Right lobe of liver (tissue), 6 donors: ENCODE data around the gene USP6NL. TPM values are rescaled to one million over a fixed set of nuclear protein-coding genes. Genes with fewer than 3 reads are reported as not detected.

Experiments
- ATAC-seq, 4 donors: fragments of 200-7000 bp; cut with Tn5 transposase; one replicate each; pipeline ENCODE4 v1.9.1; 2020; ENCODE audit warnings: mild to moderate bottlenecking in 4 of 4, moderate library complexity in 4 of 4
- DNase-seq, 3 donors: peaks; one replicate each; pipeline ENCODE4 v3.0.0-alpha.2; 2020
- H3K27ac ChIP-seq, 3 donors: fragments of 200-600 bp; one replicate each; pipeline ENCODE4 v1.8.0; 2022
- H3K27me3 ChIP-seq, 2 donors: fragments of 200-600 bp; one replicate each; pipeline ENCODE4 v1.8.0; 2022
- H3K36me3 ChIP-seq, 4 donors: fragments of 200-600 bp; sonication (generic) in 1 of 4; one replicate each; pipeline versions ENCODE4 v1.5.1 to v1.8.0; 2017 to 2022; ENCODE audit warnings: control low read depth in 1 of 4
- H3K4me1 ChIP-seq, 4 donors: fragments of 200-600 bp; sonication (generic) in 1 of 4; one replicate each; pipeline versions ENCODE4 v1.5.1 to v1.8.0; 2017 to 2022; ENCODE audit warnings: control low read depth in 1 of 4
- H3K4me3 ChIP-seq, 3 donors: fragments of 200-600 bp; one replicate each; pipeline ENCODE4 v1.8.0; 2022
- H3K9me3 ChIP-seq, 4 donors: fragments of 200-600 bp; sonication (generic) in 1 of 4; one replicate each; pipeline versions ENCODE4 v1.5.1 to v1.8.0; 2017 to 2022; ENCODE audit warnings: control low read depth in 1 of 4
- POLR2A ChIP-seq: fragments of 450-650 bp; IDR thresholded peaks from one replicate; pipeline ENCODE4 v1.6.1; 2017; ENCODE audit warnings: antibody characterized with exemption, mild to moderate bottlenecking
- WGBS: methylation state at CpG from one replicate; pipeline ENCODE4 v1.1.6; 2018; ENCODE audit warnings: low coverage, low lambda C conversion rate; ENCODE audit not compliant: insufficient coverage; ENCODE audit errors: missing lambda C conversion rate; 5-methylcytosine and 5-hydroxymethylcytosine counted together
- intact Hi-C, 2 donors: fragments of 100-400 bp; cut with DNase I; formaldehyde crosslinking; loops; one replicate each; pipeline versions ENCODE4 v1.11.2 to v1.14.1; 2022
- total RNA-seq, 6 experiments: library from RNA; depleted of rRNA in 2 of 6; stranded (reverse); fragments of >200 nt in 2 of 6; fragmentation: NEBNext Ultra II Directional in 3 of 6; extraction: Animal tissue kit (Norgen Biotek cat#: 25700) in 3 of 6; gene quantifications; one replicate each; pipeline versions ENCODE4 v1.1.0 to v1.2.4, GENCODE V29; 2016 to 2023
- TF ChIP-seq, protein P1 (sequence below), 4 donors: fragments of 200-600 bp in 3 of 4; fragments of 450-650 bp in 1 of 4; IDR thresholded peaks; one replicate each; pipeline versions ENCODE4 v1.5.1 to v1.8.0; 2016 to 2022; ENCODE audit warnings: antibody characterized with exemption in 4 of 4, mild to moderate bottlenecking in 2 of 4
- donor health status: DM: no; HTN: yes; CAD: no.
- donor health status: DM: no; HTN: no; CAD: no.
- donor health status: DM: no; HTN: no; CAD: no.
- donor health status: DM: no; HTN: yes; CAD: no.
- donor health status: DM: no; HTN: yes; CAD: no.

Gene USP6NL
- total RNA-seq, 6 experiments from 2014 or later = 8.4 to 15.3 (median 11.5) TPM

DNA sequence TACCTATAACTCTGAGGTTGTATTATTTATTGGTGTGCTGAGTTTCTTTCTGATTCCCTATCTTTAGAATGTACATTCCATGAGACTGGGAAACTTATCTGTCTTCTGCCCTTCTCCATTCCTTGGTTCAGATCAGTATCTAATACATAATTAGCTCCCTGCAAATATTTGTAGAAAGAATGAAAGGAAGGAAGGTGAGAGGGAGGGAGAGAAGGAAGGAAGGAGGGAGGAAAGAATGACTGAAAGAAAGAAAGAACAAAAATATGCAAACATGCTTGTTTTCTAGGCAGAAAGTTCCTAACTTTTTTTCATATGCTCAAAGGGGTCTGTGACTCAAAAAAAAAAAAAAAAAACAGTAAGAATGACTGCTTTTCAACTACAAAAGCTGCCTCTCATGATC lies 3.9 kb upstream of the USP6NL start:
- intact Hi-C loops = no loop called here
- peak overlapping the region in 1 of 3 donors; percentile 19 for H3K27ac ChIP-seq
- no peaks in the 10 kb centered on the region for H3K9me3 ChIP-seq
- H3K27me3 ChIP-seq = no peaks in the 10 kb centered on the region
- TF ChIP-seq POLR2A = no peak
- TF ChIP-seq, protein P1, sequence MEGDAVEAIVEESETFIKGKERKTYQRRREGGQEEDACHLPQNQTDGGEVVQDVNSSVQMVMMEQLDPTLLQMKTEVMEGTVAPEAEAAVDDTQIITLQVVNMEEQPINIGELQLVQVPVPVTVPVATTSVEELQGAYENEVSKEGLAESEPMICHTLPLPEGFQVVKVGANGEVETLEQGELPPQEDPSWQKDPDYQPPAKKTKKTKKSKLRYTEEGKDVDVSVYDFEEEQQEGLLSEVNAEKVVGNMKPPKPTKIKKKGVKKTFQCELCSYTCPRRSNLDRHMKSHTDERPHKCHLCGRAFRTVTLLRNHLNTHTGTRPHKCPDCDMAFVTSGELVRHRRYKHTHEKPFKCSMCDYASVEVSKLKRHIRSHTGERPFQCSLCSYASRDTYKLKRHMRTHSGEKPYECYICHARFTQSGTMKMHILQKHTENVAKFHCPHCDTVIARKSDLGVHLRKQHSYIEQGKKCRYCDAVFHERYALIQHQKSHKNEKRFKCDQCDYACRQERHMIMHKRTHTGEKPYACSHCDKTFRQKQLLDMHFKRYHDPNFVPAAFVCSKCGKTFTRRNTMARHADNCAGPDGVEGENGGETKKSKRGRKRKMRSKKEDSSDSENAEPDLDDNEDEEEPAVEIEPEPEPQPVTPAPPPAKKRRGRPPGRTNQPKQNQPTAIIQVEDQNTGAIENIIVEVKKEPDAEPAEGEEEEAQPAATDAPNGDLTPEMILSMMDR (IDR thresholded peaks at IDR 0.05) = no peak
- DNase-seq (no peak), ATAC-seq (no peak)
- no peaks in the 10 kb centered on the region for H3K36me3 ChIP-seq
- H3K4me1 ChIP-seq = peaks cover 0 to 10% (median 2%) of the 10 kb centered on the region in 4 donors
- H3K4me3 ChIP-seq = no peak overlapping the region

DNA sequence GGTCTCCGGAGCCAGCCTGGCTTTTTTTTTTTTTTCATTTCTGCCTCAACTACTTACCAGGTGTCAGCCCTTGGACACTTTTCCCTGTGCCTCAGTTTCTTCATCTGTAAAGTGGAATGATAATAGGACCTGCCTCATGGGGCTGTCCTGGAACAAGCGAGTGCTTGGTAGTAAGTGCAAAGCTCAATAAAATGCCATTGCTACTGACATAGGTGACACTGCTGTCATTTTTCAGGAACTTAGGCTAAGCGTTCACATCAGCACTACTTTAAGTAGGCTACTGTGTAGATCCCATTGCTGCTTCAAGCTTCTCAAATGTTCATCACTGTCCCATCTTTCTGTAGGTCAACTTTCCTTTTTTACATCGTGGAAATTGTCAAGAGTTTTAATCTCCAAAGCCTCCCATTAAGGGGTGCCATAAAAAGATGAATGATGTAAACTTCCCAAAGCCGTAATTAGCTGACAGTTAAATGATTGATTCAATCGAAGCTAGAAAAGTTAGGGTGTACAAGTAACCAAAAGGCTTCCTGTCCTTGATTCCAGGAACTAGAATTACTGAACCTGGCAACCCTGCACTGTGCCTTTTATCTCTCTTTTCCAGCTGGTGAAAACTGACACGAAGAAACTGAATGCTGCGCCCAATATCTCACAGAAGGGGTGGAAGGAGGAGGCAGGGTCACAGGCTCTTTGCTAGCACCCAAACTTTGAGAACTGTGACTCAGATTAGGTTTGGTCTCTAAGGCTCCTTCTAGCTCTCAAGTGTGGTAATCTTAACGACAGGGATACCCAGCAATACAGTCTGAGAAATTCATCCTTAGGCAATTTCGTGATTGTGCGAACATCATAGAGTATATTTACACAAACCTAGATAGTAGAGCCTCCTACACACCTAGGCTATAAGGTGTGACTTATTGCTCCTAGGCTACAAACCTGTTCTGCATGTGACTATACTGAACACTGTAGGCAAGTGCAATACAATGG lies 861 bp upstream of the USP6NL start:
- DNase-seq = no peak
- Histone ChIP-seq H3K27me3 (no peaks in the 10 kb centered on the region), H3K4me1 (peaks cover 0 to 25% (median 8%) of the 10 kb centered on the region in 4 donors), H3K4me3 (peak overlapping the region; percentile 73 to 77 (median 75)), H3K27ac (peak overlapping the region; percentile 86 to 93 (median 88)), H3K36me3 (no peaks in the 10 kb centered on the region), H3K9me3 (no peaks in the 10 kb centered on the region)
- peak; percentile 15 to 38 (median 32) for ATAC-seq
- 15% methylated on average over 10 of the region's 11 CpGs for WGBS
- intact Hi-C loops = no loop called here
- TF ChIP-seq, protein P1 (IDR thresholded peaks at IDR 0.05) = no peak
- no peak for TF ChIP-seq POLR2A

DNA sequence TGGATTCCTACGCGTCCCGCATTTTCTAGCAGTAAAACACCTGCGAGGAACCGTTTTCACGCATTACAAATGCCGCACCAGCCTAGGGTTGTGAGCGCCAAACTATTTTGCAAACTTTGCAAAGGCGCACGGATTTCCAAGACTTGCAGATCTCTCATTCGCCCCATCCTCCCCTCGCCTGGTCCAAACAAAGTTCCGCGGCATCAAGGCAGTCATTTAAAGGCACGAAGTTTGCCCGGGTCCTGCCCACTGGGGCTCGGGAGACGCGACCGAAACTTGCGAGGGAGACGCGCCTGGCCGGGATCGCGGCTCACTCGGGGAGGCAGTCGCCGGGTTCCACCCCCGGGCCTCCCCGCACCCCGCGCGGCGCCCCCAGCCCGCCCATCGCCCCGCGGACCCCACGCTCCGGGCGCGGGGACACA lies 613 bp downstream of the USP6NL start:
- Histone ChIP-seq H3K9me3 (no peaks in the 10 kb centered on the region), H3K4me1 (peaks cover 0 to 26% (median 12%) of the 10 kb centered on the region in 4 donors), H3K4me3 (peak overlapping the region; percentile 73 to 77 (median 75)), H3K27me3 (no peaks in the 10 kb centered on the region), H3K36me3 (no peaks in the 10 kb centered on the region), H3K27ac (peak overlapping the region; percentile 69 to 93 (median 88))
- peak; percentile 14 to 43 (median 22) for ATAC-seq
- TF ChIP-seq, protein P1 (IDR thresholded peaks at IDR 0.05) = no peak
- TF ChIP-seq POLR2A = no peak
- peak; percentile 47 to 64 (median 62) for DNase-seq
- 2% methylated on average over 9 of the region's 43 CpGs for WGBS
- intact Hi-C loops = no loop called here

DNA sequence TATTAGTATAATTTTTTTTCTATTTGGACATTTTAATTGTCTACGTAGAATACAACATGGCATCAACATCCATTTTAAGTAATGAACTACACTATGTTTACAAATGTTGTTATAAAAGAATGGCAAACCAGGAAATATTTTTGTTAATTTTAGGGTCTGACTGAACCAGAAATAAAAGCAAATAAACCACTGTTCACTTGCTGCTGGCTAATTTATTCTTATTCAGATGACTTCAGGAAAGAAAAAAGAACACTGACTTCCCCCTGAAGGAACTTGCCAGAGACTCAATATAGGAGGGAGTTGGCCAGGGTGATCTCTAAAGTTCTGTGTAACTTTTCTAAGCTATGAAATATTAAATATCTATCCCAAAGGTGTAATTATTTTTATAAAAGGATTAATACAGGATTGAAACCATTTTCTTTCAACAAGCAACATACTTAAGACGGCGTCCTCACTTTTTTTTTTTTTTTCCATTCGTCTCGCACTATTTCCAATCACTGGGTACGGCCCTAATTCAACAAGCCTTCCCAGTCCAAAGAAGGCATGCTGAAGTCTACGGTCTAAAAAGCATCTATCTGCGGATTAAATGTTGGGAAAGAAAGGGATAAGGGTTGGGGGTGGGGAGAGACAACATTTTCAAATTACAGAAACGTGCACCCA lies 1.2 kb downstream of the USP6NL start:
- TF ChIP-seq, protein P1 (IDR thresholded peaks at IDR 0.05) = no peak
- TF ChIP-seq POLR2A = no peak
- ATAC-seq = peak in 2 of 4 donors; percentile 2
- 3% methylated on average over 9 of the region's 9 CpGs for WGBS
- Histone ChIP-seq H3K4me3 (peak overlapping the region; percentile 73 to 77 (median 75)), H3K27ac (peak overlapping the region; percentile 69 to 93 (median 88)), H3K4me1 (peaks cover 0 to 27% (median 13%) of the 10 kb centered on the region in 4 donors), H3K27me3 (no peaks in the 10 kb centered on the region), H3K36me3 (no peaks in the 10 kb centered on the region), H3K9me3 (no peaks in the 10 kb centered on the region)
- DNase-seq = no peak
- intact Hi-C loops = no loop called here
